ENCODE data around the gene MYO3B. TPM values are rescaled to one million over a fixed set of nuclear protein-coding genes. Genes with fewer than 3 reads are reported as not detected.

Gene MYO3B
- total RNA-seq, 2 experiments from 2014 or later = not detected

DNA sequence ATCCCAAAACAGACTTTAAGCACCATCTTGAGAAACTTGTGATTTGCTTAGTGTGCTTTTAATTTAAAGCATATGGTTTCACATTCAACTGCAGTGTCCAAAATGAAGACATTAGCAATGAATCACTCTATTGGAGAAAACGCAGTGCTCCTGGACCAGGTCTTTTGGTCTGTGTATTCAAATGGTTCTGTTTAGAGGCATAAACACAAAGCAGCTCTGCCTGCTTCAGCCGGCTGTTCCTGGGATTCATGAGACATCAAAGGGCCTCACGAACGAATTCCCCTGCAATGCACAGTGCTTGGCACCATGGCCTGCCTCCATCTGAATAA, 420.1 kb downstream of the MYO3B start:
- Histone ChIP-seq H3K4me2 (ENCODE audit: low read length) (no peak overlapping the region), H3K9me3 (ENCODE audit: low read length) (no peaks in the 10 kb centered on the region), H3K79me2 (ENCODE audit: insufficient read depth, low read depth, low read length) (no peaks in the 10 kb centered on the region), H3K4me3 (ENCODE audit: low read depth, low read length, poor library complexity, severe bottlenecking) (no peak overlapping the region), H3K4me1 (ENCODE audit: insufficient read depth, low read length, poor library complexity, severe bottlenecking) (no peaks in the 10 kb centered on the region), H3K36me3 (ENCODE audit: insufficient read depth, low read length) (no peaks in the 10 kb centered on the region), H3K9me2 (ENCODE audit: insufficient read depth, low read length) (no peaks in the 10 kb centered on the region), H2AFZ (ENCODE audit: low read length) (no peak overlapping the region), H3K27ac (ENCODE audit: low read depth, low read length, poor library complexity, severe bottlenecking) (no peak overlapping the region), H4K20me1 (ENCODE audit: insufficient read depth, low read length) (no peaks in the 10 kb centered on the region)
- ChIA-PET POLR2A (interaction anchor here (0.5 to 1.9 kb wide), 2 partner anchors 9 to 190 kb away, joined by 3 to 6 read pairs; no protein-coding TSS in a partner anchor), CTCF (ENCODE audit: unreplicated experiment) (no interaction called here)
- DNase-seq (ENCODE audit: low spot score) = no peak
- BruUV-seq (replicated peaks) = no TSS peak
- intact Hi-C loops (cut with micrococcal nuclease; ENCODE audit: unreplicated experiment) = no loop called here
- no peak for TF ChIP-seq EZH2phosphoT487 (IDR thresholded peaks at IDR 0.05; ENCODE audit: borderline replicate concordance, low read depth, low read length)
- TF ChIP-seq, protein P1, sequence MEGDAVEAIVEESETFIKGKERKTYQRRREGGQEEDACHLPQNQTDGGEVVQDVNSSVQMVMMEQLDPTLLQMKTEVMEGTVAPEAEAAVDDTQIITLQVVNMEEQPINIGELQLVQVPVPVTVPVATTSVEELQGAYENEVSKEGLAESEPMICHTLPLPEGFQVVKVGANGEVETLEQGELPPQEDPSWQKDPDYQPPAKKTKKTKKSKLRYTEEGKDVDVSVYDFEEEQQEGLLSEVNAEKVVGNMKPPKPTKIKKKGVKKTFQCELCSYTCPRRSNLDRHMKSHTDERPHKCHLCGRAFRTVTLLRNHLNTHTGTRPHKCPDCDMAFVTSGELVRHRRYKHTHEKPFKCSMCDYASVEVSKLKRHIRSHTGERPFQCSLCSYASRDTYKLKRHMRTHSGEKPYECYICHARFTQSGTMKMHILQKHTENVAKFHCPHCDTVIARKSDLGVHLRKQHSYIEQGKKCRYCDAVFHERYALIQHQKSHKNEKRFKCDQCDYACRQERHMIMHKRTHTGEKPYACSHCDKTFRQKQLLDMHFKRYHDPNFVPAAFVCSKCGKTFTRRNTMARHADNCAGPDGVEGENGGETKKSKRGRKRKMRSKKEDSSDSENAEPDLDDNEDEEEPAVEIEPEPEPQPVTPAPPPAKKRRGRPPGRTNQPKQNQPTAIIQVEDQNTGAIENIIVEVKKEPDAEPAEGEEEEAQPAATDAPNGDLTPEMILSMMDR (conservative IDR thresholded peaks at IDR 0.05; ENCODE audit: low read length) = no peak

DNA sequence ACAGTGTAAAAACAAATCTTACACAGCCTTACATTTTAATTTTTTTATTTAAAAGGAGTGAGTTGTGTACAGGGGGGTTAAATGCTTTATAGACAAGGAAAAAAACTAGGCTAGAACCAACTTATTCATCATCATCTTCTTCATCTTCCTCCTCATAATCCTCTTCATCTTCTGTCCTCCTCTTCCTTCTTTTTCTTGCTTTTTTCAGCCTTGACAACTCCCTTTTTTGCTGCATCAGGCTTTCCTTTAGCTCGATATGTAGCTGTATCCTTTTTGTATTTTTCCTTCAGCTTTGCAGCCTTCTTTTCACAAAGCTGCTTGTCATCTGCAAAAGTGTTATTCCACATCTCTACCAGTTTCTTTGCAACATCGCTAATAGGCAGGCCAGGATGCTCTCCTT, 423.5 kb downstream of the MYO3B start:
- ChIA-PET POLR2A (interaction anchor here (0.6 kb wide), 1 partner anchor 209 kb away, joined by 3 read pairs; no protein-coding TSS in a partner anchor), CTCF (ENCODE audit: unreplicated experiment) (no interaction called here)
- H3K4me1 ChIP-seq (ENCODE audit: insufficient read depth, low read length, poor library complexity, severe bottlenecking) = no peaks in the 10 kb centered on the region
- no peak overlapping the region for H3K4me2 ChIP-seq (ENCODE audit: low read length)
- no peak for TF ChIP-seq EZH2phosphoT487 (IDR thresholded peaks at IDR 0.05; ENCODE audit: borderline replicate concordance, low read depth, low read length)
- TF ChIP-seq, protein P1 (conservative IDR thresholded peaks at IDR 0.05; ENCODE audit: low read length) = no peak
- intact Hi-C loops (cut with micrococcal nuclease; ENCODE audit: unreplicated experiment) = no loop called here
- H3K36me3 ChIP-seq (ENCODE audit: insufficient read depth, low read length) = no peaks in the 10 kb centered on the region
- no peaks in the 10 kb centered on the region for H3K79me2 ChIP-seq (ENCODE audit: insufficient read depth, low read depth, low read length)
- H3K9me3 ChIP-seq (ENCODE audit: low read length) = no peaks in the 10 kb centered on the region
- no peak overlapping the region for H3K4me3 ChIP-seq (ENCODE audit: low read depth, low read length, poor library complexity, severe bottlenecking)
- no peaks in the 10 kb centered on the region for H4K20me1 ChIP-seq (ENCODE audit: insufficient read depth, low read length)
- no peak for DNase-seq (ENCODE audit: low spot score)
- BruUV-seq (replicated peaks) = no TSS peak
- no peak overlapping the region for H2AFZ ChIP-seq (ENCODE audit: low read length)
- H3K27ac ChIP-seq (ENCODE audit: low read depth, low read length, poor library complexity, severe bottlenecking) = no peak overlapping the region
- no peaks in the 10 kb centered on the region for H3K9me2 ChIP-seq (ENCODE audit: insufficient read depth, low read length)

DNA sequence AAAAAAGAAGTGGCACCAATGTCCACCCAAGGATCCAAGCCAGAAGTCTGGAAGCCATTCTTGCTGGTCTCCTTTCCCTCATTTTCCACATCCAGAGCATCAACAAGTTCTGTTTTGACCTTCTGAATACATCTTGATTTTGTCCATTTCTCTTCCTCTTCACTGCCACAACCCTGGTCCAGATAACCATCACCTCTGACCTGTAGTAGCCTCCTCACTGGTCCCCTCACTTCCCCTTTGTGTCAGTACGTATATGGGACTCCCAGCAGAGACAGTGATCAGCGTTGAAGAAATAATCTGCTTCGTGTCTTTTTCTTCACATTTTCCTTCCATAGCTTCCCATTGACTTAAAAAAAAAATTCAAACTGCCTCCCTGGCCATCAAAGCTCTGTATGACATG, 427.9 kb downstream of the MYO3B start:
- intact Hi-C loops (cut with micrococcal nuclease; ENCODE audit: unreplicated experiment) = no loop called here
- TF ChIP-seq, protein P1 (conservative IDR thresholded peaks at IDR 0.05; ENCODE audit: low read length) = no peak
- TF ChIP-seq EZH2phosphoT487 (IDR thresholded peaks at IDR 0.05; ENCODE audit: borderline replicate concordance, low read depth, low read length) = no peak
- Histone ChIP-seq H3K9me2 (ENCODE audit: insufficient read depth, low read length) (no peaks in the 10 kb centered on the region), H3K79me2 (ENCODE audit: insufficient read depth, low read depth, low read length) (no peaks in the 10 kb centered on the region), H3K27ac (ENCODE audit: low read depth, low read length, poor library complexity, severe bottlenecking) (no peak overlapping the region), H3K36me3 (ENCODE audit: insufficient read depth, low read length) (no peaks in the 10 kb centered on the region), H4K20me1 (ENCODE audit: insufficient read depth, low read length) (no peaks in the 10 kb centered on the region), H2AFZ (ENCODE audit: low read length) (no peak overlapping the region), H3K4me3 (ENCODE audit: low read depth, low read length, poor library complexity, severe bottlenecking) (no peak overlapping the region), H3K4me2 (ENCODE audit: low read length) (no peak overlapping the region), H3K9me3 (ENCODE audit: low read length) (no peaks in the 10 kb centered on the region), H3K4me1 (ENCODE audit: insufficient read depth, low read length, poor library complexity, severe bottlenecking) (no peaks in the 10 kb centered on the region)
- ChIA-PET CTCF (ENCODE audit: unreplicated experiment) (no interaction called here), POLR2A (no interaction called here)
- DNase-seq (ENCODE audit: low spot score) = no peak
- BruUV-seq (replicated peaks) = no TSS peak
